Articular chondrocyte of knee joint (primary cell): ENCODE data around the gene GTF2H2C. TPM values are rescaled to one million over a fixed set of nuclear protein-coding genes. Genes with fewer than 3 reads are reported as not detected.

Source experiments
- small RNA-seq: library from RNA; depleted of rRNA; stranded (forward); fragments of <200 nt; gene quantifications from one replicate; pipeline ENCODE3, GENCODE V24; 2012
- total RNA-seq: library from RNA; depleted of rRNA; stranded (reverse); fragments of >200 nt; gene quantifications from 2 replicates; pipeline ENCODE4 v1.2.3, GENCODE V29; 2012

Gene GTF2H2C
- total RNA-seq, result 44.0 and 51.5 TPM in 2 replicates

DNA sequence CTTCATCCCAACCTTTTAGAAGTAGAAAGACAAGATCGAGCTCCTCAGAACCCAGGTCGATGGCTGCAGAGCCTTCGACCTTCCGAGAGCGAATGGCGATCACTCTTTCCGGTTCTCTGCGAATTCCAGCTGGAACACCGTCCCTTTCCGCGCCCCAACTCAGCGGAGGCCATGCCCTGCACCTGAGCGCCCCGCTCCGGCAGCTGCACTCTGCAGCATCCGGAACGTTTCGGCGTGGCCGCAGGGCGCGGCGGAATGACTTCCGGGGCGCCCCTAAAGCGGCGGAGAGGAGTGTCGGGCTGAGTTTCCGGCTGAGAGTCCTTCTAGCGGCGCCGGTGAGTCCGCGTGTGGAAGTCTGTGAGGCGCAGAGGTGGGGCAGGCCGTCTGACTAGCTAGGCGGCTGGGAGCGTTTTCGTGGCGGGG is at the start of gene GTF2H2C:
GTF2H2C (plus strand) TSS at position 284 of the 423 bp plus-strand sequence. CDS start 4,942 bp downstream, outside the sequence.

Small RNA genes within 50 kb of the gene (small RNA-seq; reads per million reads assigned to genes)
- not detected for gene RNU6-724P

Other genes starting within 250 kb of the GTF2H2C start
- gene CCDC125, start 227.4 kb upstream of the GTF2H2C start, total RNA-seq, result 7.0 and 8.1 TPM in 2 replicates
- 34.0 and 40.3 TPM in 2 replicates for gene AK6, start 190.7 kb upstream of the GTF2H2C start, total RNA-seq
- 79.7 and 79.8 TPM in 2 replicates for gene TAF9, start 190.7 kb upstream of the GTF2H2C start, total RNA-seq
- 27.1 and 27.6 TPM in 2 replicates for gene RAD17, start 190.4 kb upstream of the GTF2H2C start, total RNA-seq
- 3.8 and 4.1 TPM in 2 replicates for gene MARVELD2, start 145.1 kb upstream of the GTF2H2C start, total RNA-seq
- gene OCLN, start 67.4 kb upstream of the GTF2H2C start, total RNA-seq, result 2.8 and 3.1 TPM in 2 replicates